GM23248 (cell line): ENCODE data around the gene ZNF70. TPM values are rescaled to one million over a fixed set of nuclear protein-coding genes. Genes with fewer than 3 reads are reported as not detected.

Experiments used
- DNase-seq: peaks from one replicate; pipeline ENCODE4 v3.0.0-alpha.2; 2015
- H2AFZ ChIP-seq: fragments of 200-600 bp; sonication (generic); 2 replicates; pipeline ENCODE4 v1.6.1; 2016; ENCODE audit warnings: antibody characterized with exemption
- H3F3A ChIP-seq: fragments of 200-600 bp; sonication (generic); 2 replicates; pipeline ENCODE4 v1.6.1; 2016; ENCODE audit warnings: mild to moderate bottlenecking, antibody characterized with exemption, mixed run types; ENCODE audit not compliant: insufficient read depth
- H3K27ac ChIP-seq: fragments of 200-600 bp; sonication (generic); 2 replicates; pipeline ENCODE4 v1.5.1; 2016; ENCODE audit warnings: mild to moderate bottlenecking
- H3K27me3 ChIP-seq: fragments of 200-600 bp; sonication (generic); replicated peaks from 2 replicates; pipeline ENCODE4 v1.6.1; 2016; ENCODE audit warnings: mild to moderate bottlenecking; ENCODE audit not compliant: insufficient read depth
- H3K36me3 ChIP-seq: fragments of 200-600 bp; sonication (generic); 2 replicates; pipeline ENCODE4 v1.6.1; 2016; ENCODE audit warnings: low read depth, mild to moderate bottlenecking
- H3K4me1 ChIP-seq: fragments of 200-600 bp; sonication (generic); 2 replicates; pipeline ENCODE4 v1.6.1; 2016; ENCODE audit warnings: mild to moderate bottlenecking; ENCODE audit not compliant: insufficient read depth
- H3K4me2 ChIP-seq: fragments of 200-600 bp; sonication (generic); one replicate; pipeline ENCODE4 v1.6.1; 2016; ENCODE audit warnings: mild to moderate bottlenecking; ENCODE audit not compliant: unreplicated experiment
- H3K4me3 ChIP-seq: fragments of 200-600 bp; sonication (generic); 2 replicates; pipeline ENCODE4 v1.5.1; 2016; ENCODE audit warnings: mild to moderate bottlenecking
- H3K79me2 ChIP-seq: fragments of 200-600 bp; sonication (generic); 2 replicates; pipeline ENCODE4 v1.6.1; 2016; ENCODE audit warnings: mild to moderate bottlenecking; ENCODE audit not compliant: insufficient read depth
- H3K9ac ChIP-seq: fragments of 200-600 bp; sonication (generic); 2 replicates; pipeline ENCODE4 v1.6.1; 2016; ENCODE audit warnings: mild to moderate bottlenecking
- H3K9me2 ChIP-seq: fragments of 200-600 bp; sonication (generic); 2 replicates; pipeline ENCODE4 v1.6.1; 2016; ENCODE audit warnings: mixed run types, mild to moderate bottlenecking, moderate library complexity; ENCODE audit not compliant: insufficient read depth
- H3K9me3 ChIP-seq: fragments of 200-600 bp; sonication (generic); one replicate; pipeline ENCODE4 v1.6.1; 2017; ENCODE audit warnings: low read depth
- H4K20me1 ChIP-seq: fragments of 200-600 bp; sonication (generic); 2 replicates; pipeline ENCODE4 v1.6.0; 2016; ENCODE audit not compliant: insufficient read depth
- EZH2 ChIP-seq: fragments of 200-600 bp; sonication (generic); IDR thresholded peaks from 2 replicates; pipeline ENCODE4 v1.6.1; 2018; ENCODE audit warnings: antibody characterized with exemption, mild to moderate bottlenecking; ENCODE audit not compliant: insufficient read depth, poor library complexity, severe bottlenecking
- EZH2phosphoT487 ChIP-seq: fragments of 200-600 bp; sonication (generic); IDR thresholded peaks from 2 replicates; pipeline ENCODE4 v1.6.1; 2018; ENCODE audit warnings: antibody characterized with exemption, moderate library complexity, mild to moderate bottlenecking, low read depth; ENCODE audit not compliant: insufficient read depth
- WGBS, 2 experiments: methylation state at CpG; one replicate each; pipeline ENCODE4 v1.1.6; 2015 to 2017; ENCODE audit warnings: low lambda C conversion rate in 2 of 2, low coverage in 1 of 2; ENCODE audit errors: missing lambda C conversion rate in 2 of 2; 5-methylcytosine and 5-hydroxymethylcytosine counted together
- in situ Hi-C: fragments of 300-500 bp; cut with MboI; formaldehyde crosslinking; loops from 2 replicates; pipeline ENCODE4 v1.15.0; 2020
- polyA plus RNA-seq: library from polyadenylated mRNA; unstranded; fragments of >200 nt; fragmentation: Nextera tagmentation; extraction: Ambion mirVana; gene quantifications from 2 replicates; pipeline ENCODE4 v1.2.1, GENCODE V29; 2016
- total RNA-seq: library from RNA; depleted of rRNA; stranded (reverse); fragments of >200 nt; shearing (Covaris generic); gene quantifications from 2 replicates; pipeline ENCODE4 v1.2.3, GENCODE V29; 2014

Gene ZNF70
- total and polyA plus RNA-seq, 2 experiments from 2014 or later, result 1.0 to 2.5 TPM

- H3F3A ChIP-seq, result peaks cover 10% of the 10 kb centered on the region
- H3K9ac ChIP-seq, result peak overlapping the region; percentile 43; the same call in 1 of the 2 replicates
- TF ChIP-seq EZH2phosphoT487 (no peak), EZH2 (no peak)
- H3K36me3 ChIP-seq, result peaks cover 16% of the 10 kb centered on the region
- H3K4me3 ChIP-seq, result no peak overlapping the region
- no peaks in the 10 kb centered on the region for H3K9me3 ChIP-seq
- in situ Hi-C loops, result no loop called here
- H3K4me1 ChIP-seq, result peaks cover 27% of the 10 kb centered on the region
- H3K27me3 ChIP-seq, result no peaks in the 10 kb centered on the region
- peak overlapping the region; percentile 49 for H3K4me2 ChIP-seq
- no peaks in the 10 kb centered on the region for H3K9me2 ChIP-seq
- 23 to 24% methylated on average over 11 of the region's 11 CpGs for WGBS, 2 experiments
- DNase-seq, result peak; percentile 78
- peak overlapping the region; percentile 63 for H3K27ac ChIP-seq
- H2AFZ ChIP-seq, result no peak overlapping the region
- H4K20me1 ChIP-seq, result peaks cover 22% of the 10 kb centered on the region; the same call in 1 of the 2 replicates
- H3K79me2 ChIP-seq, result peaks cover 69% of the 10 kb centered on the region
Measured at GRCh38 chr22:23790819-23791737, 40.2 kb upstream of the ZNF70 start.

DNA sequence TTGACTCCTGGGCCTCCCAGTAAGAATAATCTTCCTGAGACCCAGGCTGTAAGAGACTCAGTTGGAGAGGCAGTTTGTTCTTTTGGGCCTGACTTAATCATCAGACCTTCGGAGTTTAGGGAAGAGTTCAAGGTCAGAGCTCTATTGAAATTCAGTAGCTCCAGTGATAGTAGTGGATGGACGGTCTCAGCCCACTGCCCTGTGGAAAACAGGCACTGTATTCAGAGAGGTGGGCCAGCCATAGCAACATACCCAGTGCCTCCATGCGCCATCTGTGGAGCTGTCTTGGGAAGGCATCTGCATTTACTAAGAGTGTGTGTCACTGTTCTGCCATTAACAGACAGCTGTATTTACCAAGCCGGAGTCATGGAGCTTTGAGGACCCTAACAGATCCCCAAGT, 38.7 kb upstream of the ZNF70 start:
- no peak overlapping the region for H3K27ac ChIP-seq
- 84 to 88% methylated on average over 4 of the region's 4 CpGs for WGBS, 2 experiments

DNA sequence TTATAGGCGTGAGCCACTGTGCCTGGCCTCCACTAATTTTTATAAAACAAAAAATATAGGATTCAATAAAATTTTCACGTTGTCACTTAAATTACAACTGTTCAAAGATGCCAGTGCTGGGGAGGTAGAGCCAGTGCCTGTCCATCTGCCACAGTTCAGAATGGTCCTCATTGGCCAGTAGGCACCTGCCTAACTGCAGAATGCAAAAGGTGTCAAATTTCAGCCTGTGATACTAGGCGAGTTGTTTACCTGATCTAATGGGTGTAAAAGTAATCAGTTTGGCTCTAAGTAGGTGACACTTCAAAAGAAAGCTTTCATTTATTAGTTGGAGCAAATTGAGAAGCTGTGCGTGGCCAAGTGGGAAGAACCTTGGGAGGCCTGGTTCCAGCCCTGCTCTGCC, 38.2 kb upstream of the ZNF70 start:
- in situ Hi-C loops, result no loop called here
- peaks cover 22% of the 10 kb centered on the region; the same call in 1 of the 2 replicates for H4K20me1 ChIP-seq
- H3F3A ChIP-seq, result peaks cover 10% of the 10 kb centered on the region
- H3K9me3 ChIP-seq, result no peaks in the 10 kb centered on the region
- H3K4me2 ChIP-seq, result no peak overlapping the region
- WGBS, 2 experiments, result 76% methylated on average over 4 of the region's 4 CpGs
- H3K27ac ChIP-seq, result no peak overlapping the region
- H3K9ac ChIP-seq, result no peak overlapping the region
- H3K9me2 ChIP-seq, result no peaks in the 10 kb centered on the region
- no peak overlapping the region for H2AFZ ChIP-seq
- peaks cover 1% of the 10 kb centered on the region; the same call in 1 of the 2 replicates for H3K36me3 ChIP-seq
- peaks cover 27% of the 10 kb centered on the region for H3K4me1 ChIP-seq
- H3K27me3 ChIP-seq, result no peaks in the 10 kb centered on the region
- no peak for DNase-seq
- H3K79me2 ChIP-seq, result peaks cover 62% of the 10 kb centered on the region
- TF ChIP-seq EZH2, result no peak
- TF ChIP-seq EZH2phosphoT487, result no peak
- no peak overlapping the region for H3K4me3 ChIP-seq

More for the DNA sequence above, 38.7 kb upstream of the ZNF70 start:
- Histone ChIP-seq H3K4me3 (no peak overlapping the region), H3K27me3 (no peaks in the 10 kb centered on the region), H3K9ac (no peak overlapping the region), H3K9me3 (no peaks in the 10 kb centered on the region), H3K4me1 (peaks cover 27% of the 10 kb centered on the region), H3K4me2 (no peak overlapping the region), H3F3A (peaks cover 10% of the 10 kb centered on the region), H3K79me2 (peaks cover 68% of the 10 kb centered on the region), H2AFZ (no peak overlapping the region), H3K36me3 (peaks cover 7% of the 10 kb centered on the region), H4K20me1 (peaks cover 22% of the 10 kb centered on the region; the same call in 1 of the 2 replicates), H3K9me2 (no peaks in the 10 kb centered on the region)
- TF ChIP-seq EZH2, result no peak
- TF ChIP-seq EZH2phosphoT487, result no peak
- in situ Hi-C loops, result no loop called here
- DNase-seq, result no peak

DNA sequence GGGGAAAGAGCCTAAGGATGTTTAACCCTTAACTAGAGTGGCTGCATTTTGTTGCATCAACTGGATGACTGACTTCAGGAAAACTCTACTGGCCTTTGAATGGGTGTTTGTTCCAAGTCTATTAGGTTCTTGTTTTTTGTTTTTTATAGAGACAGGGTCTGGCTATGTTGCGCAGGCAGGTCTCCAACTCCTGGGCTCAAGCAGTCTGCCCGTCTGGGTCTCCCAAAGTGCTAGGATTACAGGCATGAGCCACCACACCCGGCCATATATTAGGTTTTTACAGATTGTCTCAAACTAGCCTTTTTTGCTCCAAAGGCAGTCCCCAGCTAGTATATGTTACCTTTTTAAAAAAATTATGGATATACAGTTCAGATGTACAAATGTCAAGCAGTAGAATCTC, 37.0 kb upstream of the ZNF70 start:
- WGBS, 2 experiments, result 30 to 33% methylated on average over 3 of the region's 3 CpGs
- H3K27me3 ChIP-seq, result no peaks in the 10 kb centered on the region
- no peak overlapping the region; the same call in 1 of the 2 replicates for H2AFZ ChIP-seq
- no peaks in the 10 kb centered on the region for H3K9me2 ChIP-seq
- peak overlapping the region; percentile 89 for H3K4me2 ChIP-seq
- peak overlapping the region; percentile 93 for H3K4me3 ChIP-seq
- no peaks in the 10 kb centered on the region for H3K36me3 ChIP-seq
- peaks cover 22% of the 10 kb centered on the region; the same call in 1 of the 2 replicates for H4K20me1 ChIP-seq
- H3K9ac ChIP-seq, result peak overlapping the region; percentile 99
- TF ChIP-seq EZH2, result no peak
- TF ChIP-seq EZH2phosphoT487, result no peak
- H3K27ac ChIP-seq, result peak overlapping the region; percentile 98; the same call in 1 of the 2 replicates
- H3K79me2 ChIP-seq, result peaks cover 56% of the 10 kb centered on the region
- peaks cover 10% of the 10 kb centered on the region for H3F3A ChIP-seq
- peaks cover 27% of the 10 kb centered on the region for H3K4me1 ChIP-seq
- in situ Hi-C loops, result no loop called here
- H3K9me3 ChIP-seq, result no peaks in the 10 kb centered on the region
- no peak for DNase-seq
